ENCODE results near the gene UCP1.
A peak's percentile ranks its signal among the peaks of the same experiment; 100 is the strongest.

The UCP1 gene

GRCh38 chr4:140568507-140569306 is at the start of gene UCP1:
TSS of gene UCP1 (minus strand) at chr4:140568961. CDS start at chr4:140568729, 232 bp downstream.
- H3K4me3 ChIP-seq (ENCODE audit: low read depth, low read length) = no peak within 1 kb of the TSS
- no peak for TF ChIP-seq CTCF (IDR thresholded peaks at IDR 0.05; ENCODE audit: borderline replicate concordance, insufficient read depth, low read depth, low read length)

GRCh38 chr4:140617499-140618248 is 48.9 kb upstream of the UCP1 start:
- TF ChIP-seq CTCF (IDR thresholded peaks at IDR 0.05; ENCODE audit: borderline replicate concordance, insufficient read depth, low read depth, low read length) = no peak
- no peak overlapping the region for H3K4me3 ChIP-seq (ENCODE audit: low read depth, low read length)

- H3K4me3 ChIP-seq (ENCODE audit: low read depth, low read length) = no peak overlapping the region
- no peak for TF ChIP-seq CTCF (IDR thresholded peaks at IDR 0.05; ENCODE audit: borderline replicate concordance, insufficient read depth, low read depth, low read length)
These were observed 46.7 kb upstream of the UCP1 start for GRCh38 chr4:140615451-140615850.

- TF ChIP-seq CTCF (IDR thresholded peaks at IDR 0.05; ENCODE audit: borderline replicate concordance, insufficient read depth, low read depth, low read length) = no peak
- H3K4me3 ChIP-seq (ENCODE audit: low read depth, low read length) = no peak overlapping the region
These were observed 43.6 kb upstream of the UCP1 start for GRCh38 chr4:140612357-140612756.

GRCh38 chr4:140611854-140612253 is 43.1 kb upstream of the UCP1 start:
- no peak for TF ChIP-seq CTCF (IDR thresholded peaks at IDR 0.05; ENCODE audit: borderline replicate concordance, insufficient read depth, low read depth, low read length)
- H3K4me3 ChIP-seq (ENCODE audit: low read depth, low read length) = no peak overlapping the region

GRCh38 chr4:140609548-140610425 is 41.0 kb upstream of the UCP1 start:
- TF ChIP-seq CTCF (IDR thresholded peaks at IDR 0.05; ENCODE audit: borderline replicate concordance, insufficient read depth, low read depth, low read length) = peak; percentile 26; the same call in 1 of the 2 replicates
- no peak overlapping the region for H3K4me3 ChIP-seq (ENCODE audit: low read depth, low read length)

All from GM12875 (cell line).